ENCODE data around the gene PTMS. TPM values are rescaled to one million over a fixed set of nuclear protein-coding genes. Genes with fewer than 3 reads are reported as not detected.

Gene PTMS
- total and polyA plus RNA-seq, 9 of the 15 experiments (the other 6 are each of a cell fraction or from before 2014, with no cell fraction given) = 5.1 to 287 (median 78.5) TPM

GRCh38 chr12:6758506-6759095, 7.6 kb upstream of the PTMS start:
- in situ Hi-C loops (cut with MboI) (no loop called here), intact Hi-C loops (cut with micrococcal nuclease) (no loop called here)
- H3K79me2 ChIP-seq (ENCODE audit: control insufficient read depth, insufficient read depth, low read length) = no peaks in the 10 kb centered on the region
- no TSS peak for BruUV-seq (replicated peaks)
- H3K4me1 ChIP-seq (replicated peaks in 1 of 2; ENCODE audit: control insufficient read depth in 2 of 2, insufficient read depth in 2 of 2, low read length in 2 of 2) = peaks cover 6 to 27% of the 10 kb centered on the region in 2 experiments
- FAIRE-seq (no peak), DNase-seq (ENCODE audit: extremely low read depth in 1 of 4, low spot score in 3 of 4) (no peak), ATAC-seq (no peak)
- CTCF ChIA-PET (ENCODE audit: low intra/inter-chr PET ratio) = interaction anchor here (0.6 kb wide), 1 partner anchor 172 kb away, joined by 3 read pairs; no protein-coding TSS in a partner anchor
- H3K4me3 ChIP-seq = no peak overlapping the region
- 0 out of 2 replicates have a peak, but pooled peaks have one; percentile 22 for TF ChIP-seq ZNF263 (CRISPR knock-in tag; IDR thresholded peaks at IDR 0.05; ENCODE audit: borderline replicate concordance)
- TF ChIP-seq KDM1A (IDR thresholded peaks at IDR 0.05) = no peak
- no peak for TF ChIP-seq SAFB2 (IDR thresholded peaks at IDR 0.05; ENCODE audit: borderline replicate concordance, low read depth, low read length, severe bottlenecking)
- no peak for TF ChIP-seq ZNF561 (CRISPR knock-in tag; conservative IDR thresholded peaks at IDR 0.05)
- no peak for TF ChIP-seq COPS2 (conservative IDR thresholded peaks at IDR 0.05)
- TF ChIP-seq HNRNPUL1 (IDR thresholded peaks at IDR 0.05; ENCODE audit: low read length) = no peak
- no peak for TF ChIP-seq ZFP1 (CRISPR knock-in tag; IDR thresholded peaks at IDR 0.05)
- H3K9me1 ChIP-seq (ENCODE audit: control insufficient read depth, insufficient read depth, low read length) = no peaks in the 10 kb centered on the region
- no peaks in the 10 kb centered on the region for H3K9me3 ChIP-seq (replicated peaks; ENCODE audit: control insufficient read depth, insufficient read depth, low read depth, low read length)
- H3K4me2 ChIP-seq (ENCODE audit: insufficient read depth, low read length) = no peak overlapping the region; the same call in 1 of the 2 replicates
- H2AFZ ChIP-seq (ENCODE audit: low read depth, low read length) = peak overlapping the region; percentile 74
- no peak overlapping the region for H3K9ac ChIP-seq (ENCODE audit: insufficient read depth in 1 of 2, low read depth in 2 of 2, low read length in 2 of 2)
- H3K27ac ChIP-seq (ENCODE audit: extremely low read depth, low read depth, low read length) = no peak overlapping the region; the same call in 2 of the 3 replicates
- no peaks in the 10 kb centered on the region for H4K20me1 ChIP-seq (replicated peaks; ENCODE audit: control insufficient read depth, insufficient read depth, low read length)
- POLR2A ChIA-PET = interaction anchor here (0.8 kb wide), 1 partner anchor 8 kb away, joined by 3 read pairs; the partner anchor contains the start of gene PTMS
- 69% methylated on average over 8 of the region's 9 CpGs for WGBS (ENCODE audit: insufficient coverage, low coverage, missing lambda C conversion rate)
- H3K36me3 ChIP-seq (ENCODE audit: control insufficient read depth, insufficient read depth, low read length) = no peaks in the 10 kb centered on the region
- no peaks in the 10 kb centered on the region for H3K27me3 ChIP-seq (ENCODE audit: control insufficient read depth in 2 of 2, insufficient read depth in 2 of 2, low read length in 2 of 2)

Data from K562 (cell line).